MCF 10A (cell line): ENCODE data around the gene ATP10B. TPM values are rescaled to one million over a fixed set of nuclear protein-coding genes. Genes with fewer than 3 reads are reported as not detected.

Experiments
- BruUV-seq: library from RNA; stranded (reverse); fragments of 400-500 nt; replicated peaks from 2 replicates; lab custom pipeline; 2021; lab: Mats Ljungman, UMichigan
- CTCF ChIA-PET: fragments of 300-600 bp; sonication (Branson Sonifier 250); formaldehyde crosslinking; extraction: SDS; loops from one replicate; lab custom pipeline; 2021; ENCODE audit warnings: antibody characterized with exemption, inconsistent platforms; lab: Yijun Ruan, JAX
- POLR2A ChIA-PET: fragments of 300-600, 350-650 bp; sonication (Branson Sonifier 250); formaldehyde crosslinking; extraction: SDS; loops from one replicate; lab custom pipeline; 2020; ENCODE audit warnings: antibody characterized with exemption, inconsistent platforms; lab: Yijun Ruan, JAX
- DNase-seq: peaks from one replicate; pipeline ENCODE4 v3.0.0-alpha.2; 2018; ENCODE audit not compliant: unreplicated experiment
- H3K27ac Mint-ChIP-seq: one replicate; pipeline ENCODE4 v1.8.0; 2022; ENCODE audit warnings: mild to moderate bottlenecking, low read depth, mixed read lengths; ENCODE audit not compliant: unreplicated experiment
- H3K27me3 Mint-ChIP-seq: one replicate; pipeline ENCODE4 v1.8.0; 2022; ENCODE audit warnings: mixed read lengths; ENCODE audit not compliant: insufficient read depth, unreplicated experiment
- H3K36me3 Mint-ChIP-seq: one replicate; pipeline ENCODE4 v1.8.0; 2022; ENCODE audit warnings: mild to moderate bottlenecking, moderate library complexity, mixed read lengths; ENCODE audit not compliant: insufficient read depth, unreplicated experiment
- H3K4me1 Mint-ChIP-seq: one replicate; pipeline ENCODE4 v1.8.0; 2022; ENCODE audit warnings: mixed read lengths; ENCODE audit not compliant: insufficient read depth, unreplicated experiment
- H3K4me3 Mint-ChIP-seq: one replicate; pipeline ENCODE4 v1.8.0; 2022; ENCODE audit warnings: mild to moderate bottlenecking, moderate library complexity, mixed read lengths; ENCODE audit not compliant: unreplicated experiment
- H3K9me3 Mint-ChIP-seq: one replicate; pipeline ENCODE4 v1.8.0; 2022; ENCODE audit warnings: mixed read lengths; ENCODE audit not compliant: unreplicated experiment
- intact Hi-C: fragments of 100-400 bp; cut with micrococcal nuclease; formaldehyde crosslinking; loops from 2 replicates; pipeline ENCODE4 v1.14.1; 2022
- total RNA-seq: library from RNA; stranded (reverse); gene quantifications from 2 replicates; pipeline ENCODE4 v1.2.3, GENCODE V29; 2022
- TF ChIP-seq, protein P1 (sequence below): fragments of 200-600 bp; IDR thresholded peaks from one replicate; pipeline ENCODE4 v1.8.0; 2022; ENCODE audit warnings: antibody characterized with exemption, mild to moderate bottlenecking; ENCODE audit not compliant: unreplicated experiment

ATP10B gene
- total RNA-seq, 1 experiment from 2014 or later, result not detected

DNA sequence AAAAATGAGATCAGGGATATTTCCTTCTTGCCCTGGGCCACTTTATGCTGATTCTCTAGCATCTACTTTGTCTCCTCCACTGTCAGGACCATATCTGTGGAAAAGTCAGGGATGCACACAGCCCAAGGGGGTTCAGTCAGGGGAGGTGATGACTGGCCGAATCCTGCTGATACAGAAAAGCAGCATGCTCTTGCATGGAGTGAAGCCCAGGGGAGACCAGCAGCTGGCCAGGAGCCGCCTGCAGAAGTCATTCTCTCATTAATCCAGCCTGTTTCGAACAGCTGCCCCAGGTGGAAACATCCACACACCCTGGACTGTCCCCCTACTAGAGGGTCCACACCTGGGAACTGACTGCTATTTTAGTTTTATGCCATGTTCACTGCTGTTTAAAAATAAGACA, 177.1 kb downstream of the ATP10B start:
- H3K4me1 Mint-ChIP-seq, result no peaks in the 10 kb centered on the region
- TF ChIP-seq, protein P1, sequence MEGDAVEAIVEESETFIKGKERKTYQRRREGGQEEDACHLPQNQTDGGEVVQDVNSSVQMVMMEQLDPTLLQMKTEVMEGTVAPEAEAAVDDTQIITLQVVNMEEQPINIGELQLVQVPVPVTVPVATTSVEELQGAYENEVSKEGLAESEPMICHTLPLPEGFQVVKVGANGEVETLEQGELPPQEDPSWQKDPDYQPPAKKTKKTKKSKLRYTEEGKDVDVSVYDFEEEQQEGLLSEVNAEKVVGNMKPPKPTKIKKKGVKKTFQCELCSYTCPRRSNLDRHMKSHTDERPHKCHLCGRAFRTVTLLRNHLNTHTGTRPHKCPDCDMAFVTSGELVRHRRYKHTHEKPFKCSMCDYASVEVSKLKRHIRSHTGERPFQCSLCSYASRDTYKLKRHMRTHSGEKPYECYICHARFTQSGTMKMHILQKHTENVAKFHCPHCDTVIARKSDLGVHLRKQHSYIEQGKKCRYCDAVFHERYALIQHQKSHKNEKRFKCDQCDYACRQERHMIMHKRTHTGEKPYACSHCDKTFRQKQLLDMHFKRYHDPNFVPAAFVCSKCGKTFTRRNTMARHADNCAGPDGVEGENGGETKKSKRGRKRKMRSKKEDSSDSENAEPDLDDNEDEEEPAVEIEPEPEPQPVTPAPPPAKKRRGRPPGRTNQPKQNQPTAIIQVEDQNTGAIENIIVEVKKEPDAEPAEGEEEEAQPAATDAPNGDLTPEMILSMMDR, result no peak
- no peaks in the 10 kb centered on the region for H3K9me3 Mint-ChIP-seq
- no peak overlapping the region for H3K27ac Mint-ChIP-seq
- no peak overlapping the region for H3K4me3 Mint-ChIP-seq
- ChIA-PET POLR2A (interaction anchor here (0.5 kb wide), 1 partner anchor 122 kb away, joined by 3 read pairs; no protein-coding TSS in a partner anchor), CTCF (interaction anchor here (1.0 kb wide), 1 partner anchor 112 kb away, joined by 3 read pairs; no protein-coding TSS in a partner anchor)
- intact Hi-C loops, result no loop called here
- no peaks in the 10 kb centered on the region for H3K27me3 Mint-ChIP-seq
- no peak for DNase-seq
- H3K36me3 Mint-ChIP-seq, result no peaks in the 10 kb centered on the region
- no TSS peak for BruUV-seq

DNA sequence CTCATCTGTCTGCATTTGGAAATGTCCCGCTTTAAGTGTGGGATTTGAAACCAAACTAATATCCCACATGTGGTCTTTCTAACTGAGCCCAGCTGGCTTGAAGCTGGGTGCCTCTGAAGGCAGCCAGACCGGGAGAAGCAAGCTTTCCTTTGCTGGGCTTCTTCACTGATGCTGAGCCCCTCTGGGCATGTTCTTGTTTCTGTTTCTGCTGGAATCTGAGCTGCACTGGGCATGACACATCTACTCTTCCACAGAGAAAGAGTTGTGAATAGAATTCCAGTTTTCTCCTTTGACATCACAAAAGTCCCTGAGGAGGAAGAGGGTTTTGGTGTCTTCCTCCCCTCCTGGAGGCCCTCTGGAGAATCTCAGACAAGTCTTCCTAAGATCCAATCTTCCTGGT, 179.5 kb downstream of the ATP10B start:
- intact Hi-C loops, result no loop called here
- TF ChIP-seq, protein P1, result no peak
- Mint-ChIP-seq H3K4me3 (no peak overlapping the region), H3K27ac (no peak overlapping the region), H3K27me3 (no peaks in the 10 kb centered on the region), H3K36me3 (no peaks in the 10 kb centered on the region), H3K4me1 (no peaks in the 10 kb centered on the region), H3K9me3 (no peaks in the 10 kb centered on the region)
- no TSS peak for BruUV-seq
- ChIA-PET CTCF (interaction anchor here (0.6 kb wide), 1 partner anchor 36 kb away, joined by 5 read pairs; no protein-coding TSS in a partner anchor), POLR2A (interaction anchor here (0.6 kb wide), 1 partner anchor 592 kb away, joined by 4 read pairs; no protein-coding TSS in a partner anchor)
- no peak for DNase-seq

DNA sequence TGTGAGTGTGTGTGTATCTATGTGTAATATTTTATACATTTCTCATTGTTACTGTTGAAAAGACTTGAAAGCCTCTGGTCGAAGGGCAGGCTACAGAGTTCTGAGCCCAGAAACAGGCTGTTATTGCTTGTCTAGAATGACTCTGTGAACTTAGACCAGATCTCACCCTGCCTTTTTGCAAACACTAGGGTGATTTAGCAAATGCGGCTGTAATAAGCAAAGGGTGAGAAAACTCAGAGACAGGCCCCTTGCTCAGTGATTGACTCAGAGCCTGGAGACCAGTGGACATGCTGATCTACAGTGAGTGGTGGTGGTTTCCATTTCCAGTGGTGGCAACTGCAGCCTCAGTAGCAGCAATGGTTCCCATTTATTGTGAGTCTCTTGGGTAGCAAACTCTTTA, 183.7 kb downstream of the ATP10B start:
- H3K27ac Mint-ChIP-seq, result no peak overlapping the region
- DNase-seq, result no peak
- BruUV-seq, result no TSS peak
- no peaks in the 10 kb centered on the region for H3K27me3 Mint-ChIP-seq
- ChIA-PET POLR2A (no interaction called here), CTCF (interaction anchor here (1.5 kb wide), 1 partner anchor 9 kb away, joined by 4 read pairs; no protein-coding TSS in a partner anchor)
- intact Hi-C loops, result no loop called here
- TF ChIP-seq, protein P1, result no peak
- no peak overlapping the region for H3K4me3 Mint-ChIP-seq
- no peaks in the 10 kb centered on the region for H3K9me3 Mint-ChIP-seq
- H3K4me1 Mint-ChIP-seq, result no peaks in the 10 kb centered on the region
- H3K36me3 Mint-ChIP-seq, result no peaks in the 10 kb centered on the region

DNA sequence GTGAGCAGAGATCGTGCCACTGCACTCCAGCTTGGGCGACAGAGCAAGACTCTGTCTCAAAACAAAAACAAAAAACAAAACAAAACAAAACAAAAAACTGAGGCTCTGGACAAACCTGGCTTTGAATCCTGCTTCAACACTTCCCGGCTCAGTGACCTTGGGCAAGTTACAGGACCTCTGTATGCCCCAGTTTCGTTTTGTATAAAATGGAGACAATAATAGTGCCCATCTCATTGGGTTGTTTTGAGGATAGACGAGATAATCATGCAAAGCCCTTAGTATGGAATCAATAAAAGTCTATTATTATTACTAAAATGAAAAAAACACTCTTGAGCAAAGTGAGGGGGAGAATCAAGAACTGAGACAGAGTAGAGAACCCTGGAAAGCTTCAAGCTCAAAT, 184.9 kb downstream of the ATP10B start:
- Mint-ChIP-seq H3K36me3 (no peaks in the 10 kb centered on the region), H3K9me3 (no peaks in the 10 kb centered on the region), H3K4me1 (no peaks in the 10 kb centered on the region), H3K27ac (no peak overlapping the region), H3K27me3 (no peaks in the 10 kb centered on the region), H3K4me3 (no peak overlapping the region)
- DNase-seq, result no peak
- intact Hi-C loops, result no loop called here
- CTCF ChIA-PET, result interaction anchor here (1.3 to 1.5 kb wide), 2 partner anchors 9 to 10 kb away, joined by 3 to 4 read pairs; no protein-coding TSS in a partner anchor
- no TSS peak for BruUV-seq
- TF ChIP-seq, protein P1, result no peak
- POLR2A ChIA-PET, result interaction anchor here (0.6 kb wide), 1 partner anchor 11 kb away, joined by 3 read pairs; no protein-coding TSS in a partner anchor
